HUES48 (cell line): ENCODE data around the gene CD1B.
"Not testable (repeated sequence)": the region's sequence is repeated elsewhere in the genome, so short reads cannot be mapped to it uniquely, and the experiment has no call there.

ENCODE experiments used
- H3K27ac ChIP-seq: one replicate; pipeline ENCODE4 v1.7.0; 2013; ENCODE audit warnings: low read depth, low read length, inconsistent platforms
- H3K27me3 ChIP-seq: 2 replicates; pipeline ENCODE4 v1.6.1; 2013; ENCODE audit warnings: mild to moderate bottlenecking, low read length; ENCODE audit not compliant: control insufficient read depth, insufficient read depth
- H3K36me3 ChIP-seq: 2 replicates; pipeline ENCODE4 v1.6.1; 2013; ENCODE audit warnings: low read length; ENCODE audit not compliant: control insufficient read depth, insufficient read depth
- H3K4me1 ChIP-seq: 2 replicates; pipeline ENCODE4 v1.6.1; 2013; ENCODE audit warnings: mild to moderate bottlenecking, low read length; ENCODE audit not compliant: control insufficient read depth, insufficient read depth
- H3K4me3 ChIP-seq: 2 replicates; pipeline ENCODE4 v1.5.1; 2013; ENCODE audit warnings: mild to moderate bottlenecking, low read depth, low read length
- H3K9ac ChIP-seq: 2 replicates; pipeline ENCODE4 v1.6.1; 2013; ENCODE audit warnings: mild to moderate bottlenecking, low read depth, low read length, moderate library complexity
- H3K9me3 ChIP-seq: 2 replicates; pipeline ENCODE4 v1.6.1; 2013; ENCODE audit warnings: low read length; ENCODE audit not compliant: control insufficient read depth, insufficient read depth

Gene CD1B

DNA sequence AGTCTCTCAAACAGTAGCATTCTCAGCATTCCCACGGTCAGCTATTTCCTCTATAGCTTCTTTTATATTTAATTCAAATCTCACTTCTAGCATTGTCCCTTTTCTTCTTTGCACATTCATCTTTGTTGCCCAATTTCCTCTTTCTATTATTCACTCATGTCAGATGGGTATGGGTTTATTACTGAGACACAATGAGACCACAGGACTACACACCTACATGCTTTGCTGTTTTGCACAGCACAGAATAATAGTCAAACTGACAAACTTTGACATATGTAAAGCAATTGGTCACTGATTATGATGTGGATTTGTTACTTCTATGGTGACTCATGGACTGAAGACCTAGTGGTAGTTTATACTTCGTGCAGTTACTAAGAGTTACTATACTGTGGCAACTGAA, 47.4 kb downstream of the CD1B start:
- Histone ChIP-seq H3K36me3 (no peaks in the 10 kb centered on the region), H3K4me1 (no peaks in the 10 kb centered on the region), H3K27me3 (no peaks in the 10 kb centered on the region), H3K9me3 (peaks cover 7% of the 10 kb centered on the region), H3K9ac (no peak overlapping the region), H3K4me3 (no peak overlapping the region), H3K27ac (no peak overlapping the region)

DNA sequence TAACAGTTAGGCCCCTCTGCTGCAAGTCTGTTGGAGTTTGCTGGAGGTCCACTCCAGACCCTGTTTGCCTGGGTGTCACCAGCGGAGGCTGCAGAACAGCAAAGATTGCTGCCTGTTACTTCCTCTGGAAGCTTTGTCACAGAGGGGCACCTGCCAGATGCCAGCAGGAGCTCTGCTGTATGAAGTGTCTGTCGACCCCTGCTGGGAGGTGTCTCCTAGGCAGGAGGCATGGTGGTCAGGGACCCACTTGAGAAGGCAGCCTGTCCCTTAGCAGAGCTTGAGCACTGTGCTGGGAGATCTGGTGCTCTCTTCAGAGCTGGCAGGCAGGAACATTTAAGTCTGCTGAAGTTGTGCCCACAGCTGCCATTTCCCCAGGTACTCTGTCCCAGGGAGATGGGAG, 48.9 kb downstream of the CD1B start:
- not testable (repeated sequence) for H3K27me3 ChIP-seq, H3K4me1 ChIP-seq, H3K36me3 ChIP-seq, H3K4me3 ChIP-seq, H3K27ac ChIP-seq, H3K9ac ChIP-seq, H3K9me3 ChIP-seq
